Measurements from ENCODE around the gene COL13A1. TPM values are rescaled to one million over a fixed set of nuclear protein-coding genes. Genes with fewer than 3 reads are reported as not detected.

The COL13A1 gene
- total and polyA plus RNA-seq, 12 donors = 0.54 to 7.6 (median 1.9) TPM

DNA sequence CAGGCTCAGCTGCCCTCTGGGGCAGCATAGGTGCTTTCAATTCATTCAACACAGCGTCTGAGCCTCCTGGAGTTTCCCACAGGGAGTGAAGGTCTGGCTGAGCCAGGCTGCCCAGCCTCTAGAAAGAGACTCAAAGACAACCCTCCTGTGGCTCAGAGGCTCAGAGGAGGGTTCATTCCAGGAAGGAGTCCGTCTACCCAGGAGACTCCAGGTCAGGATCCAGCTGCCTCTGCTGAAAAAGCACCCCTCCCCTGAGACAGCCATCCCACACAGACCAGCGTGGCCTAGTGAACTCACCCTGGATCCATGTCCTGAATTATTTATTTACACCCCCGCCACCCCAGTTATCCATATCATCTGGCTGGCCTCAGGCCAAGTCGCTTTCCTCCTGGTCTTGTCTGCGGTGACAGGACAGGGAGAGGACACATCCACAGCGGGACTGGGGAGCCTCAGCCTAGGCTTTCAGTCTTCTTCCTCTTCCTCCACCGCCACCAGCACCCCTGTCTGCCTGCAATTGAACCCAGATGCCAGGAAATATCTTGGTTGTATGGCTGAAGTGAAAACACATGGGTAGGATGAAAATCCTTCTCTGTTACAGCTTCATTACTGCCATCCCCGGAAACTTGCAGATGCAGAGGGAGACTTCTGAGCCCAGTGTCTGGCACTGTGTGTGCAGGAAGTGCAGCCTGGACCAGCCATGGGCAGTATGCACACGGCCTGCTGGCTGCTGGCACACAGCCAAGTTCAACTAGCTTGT is 44.0 kb upstream of the COL13A1 start:
- H3K4me3 ChIP-seq = no peak overlapping the region
- H3K4me1 ChIP-seq (replicated peaks in 1 of 2) = peaks cover 0 to 8% of the 10 kb centered on the region in 2 donors
- 55 to 61% (median 58%) methylated on average over 9 to 10 of the region's 10 CpGs for WGBS, 4 donors
- H3K27me3 ChIP-seq = no peaks in the 10 kb centered on the region
- no peaks in the 10 kb centered on the region for H3K36me3 ChIP-seq (replicated peaks in 1 of 2)
- H3K27ac ChIP-seq = peak overlapping the region in 1 of 5 donors; percentile 20
- intact Hi-C loops (cut with DNase I) = no loop called here
- peak in 6 of 7 donors; percentile 25 to 60 (median 43) for DNase-seq
- TF ChIP-seq, protein P1, sequence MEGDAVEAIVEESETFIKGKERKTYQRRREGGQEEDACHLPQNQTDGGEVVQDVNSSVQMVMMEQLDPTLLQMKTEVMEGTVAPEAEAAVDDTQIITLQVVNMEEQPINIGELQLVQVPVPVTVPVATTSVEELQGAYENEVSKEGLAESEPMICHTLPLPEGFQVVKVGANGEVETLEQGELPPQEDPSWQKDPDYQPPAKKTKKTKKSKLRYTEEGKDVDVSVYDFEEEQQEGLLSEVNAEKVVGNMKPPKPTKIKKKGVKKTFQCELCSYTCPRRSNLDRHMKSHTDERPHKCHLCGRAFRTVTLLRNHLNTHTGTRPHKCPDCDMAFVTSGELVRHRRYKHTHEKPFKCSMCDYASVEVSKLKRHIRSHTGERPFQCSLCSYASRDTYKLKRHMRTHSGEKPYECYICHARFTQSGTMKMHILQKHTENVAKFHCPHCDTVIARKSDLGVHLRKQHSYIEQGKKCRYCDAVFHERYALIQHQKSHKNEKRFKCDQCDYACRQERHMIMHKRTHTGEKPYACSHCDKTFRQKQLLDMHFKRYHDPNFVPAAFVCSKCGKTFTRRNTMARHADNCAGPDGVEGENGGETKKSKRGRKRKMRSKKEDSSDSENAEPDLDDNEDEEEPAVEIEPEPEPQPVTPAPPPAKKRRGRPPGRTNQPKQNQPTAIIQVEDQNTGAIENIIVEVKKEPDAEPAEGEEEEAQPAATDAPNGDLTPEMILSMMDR (IDR thresholded peaks at IDR 0.05) = no peak
- TF ChIP-seq POLR2A (IDR thresholded peaks at IDR 0.05) = no peak
- no peaks in the 10 kb centered on the region for H3K9me3 ChIP-seq (replicated peaks in 1 of 3)

DNA sequence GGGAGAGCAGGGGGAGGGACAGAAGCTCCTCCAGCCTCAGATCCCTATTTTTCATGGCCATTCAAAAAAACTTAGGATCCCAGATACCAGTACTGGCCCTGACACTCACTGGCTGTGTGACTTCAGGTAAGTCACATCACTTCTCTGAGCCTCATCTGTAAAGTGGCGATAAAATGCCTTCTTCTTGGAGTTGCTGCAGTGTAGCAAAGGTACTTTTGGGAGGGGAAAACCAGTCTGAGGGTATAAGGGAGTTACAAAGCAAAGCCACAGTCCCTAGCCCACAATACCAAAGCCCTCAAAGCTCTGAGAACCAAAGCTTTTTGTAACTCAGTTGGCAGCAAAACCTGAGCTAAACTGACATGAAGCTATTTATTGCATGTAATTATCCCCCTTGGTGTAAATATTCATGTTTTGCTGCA is 43.4 kb upstream of the COL13A1 start:
- 87 to 100% (median 90%) methylated on average over 1 of the region's 1 CpG for WGBS, 4 donors
- H3K27ac ChIP-seq = no peak overlapping the region
- H3K36me3 ChIP-seq (replicated peaks in 1 of 2) = no peaks in the 10 kb centered on the region
- TF ChIP-seq, protein P1 (IDR thresholded peaks at IDR 0.05) = no peak
- TF ChIP-seq POLR2A (IDR thresholded peaks at IDR 0.05) = no peak
- H3K9me3 ChIP-seq (replicated peaks in 1 of 3) = no peaks in the 10 kb centered on the region
- no peak for DNase-seq
- H3K4me3 ChIP-seq = no peak overlapping the region
- peaks cover 0 to 8% of the 10 kb centered on the region in 2 donors for H3K4me1 ChIP-seq (replicated peaks in 1 of 2)
- no peaks in the 10 kb centered on the region for H3K27me3 ChIP-seq
- intact Hi-C loops (cut with DNase I) = no loop called here

DNA sequence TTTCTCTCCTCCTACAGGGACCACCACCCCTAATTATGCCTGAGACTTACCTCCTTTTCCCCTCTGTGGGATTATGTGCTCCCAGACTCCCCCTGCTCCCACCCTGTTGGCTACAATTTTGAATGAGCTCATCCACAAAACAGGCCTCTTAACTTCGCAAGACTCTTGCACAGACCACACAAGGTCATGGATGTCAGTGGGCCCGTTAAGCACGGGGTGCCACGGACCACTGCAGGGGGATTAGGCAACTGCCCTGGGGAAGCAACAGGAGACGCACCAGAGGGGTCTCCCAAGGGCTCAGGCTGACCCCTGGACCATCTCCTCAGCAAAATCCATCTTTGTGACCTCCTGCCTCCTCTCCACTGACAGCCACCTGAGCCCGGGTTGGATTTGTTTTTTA is 42.1 kb upstream of the COL13A1 start:
- no peak overlapping the region for H3K27ac ChIP-seq
- H3K36me3 ChIP-seq (replicated peaks in 1 of 2) = no peaks in the 10 kb centered on the region
- DNase-seq = no peak
- H3K4me1 ChIP-seq (replicated peaks in 1 of 2) = peaks cover 0 to 8% of the 10 kb centered on the region in 2 donors
- no peaks in the 10 kb centered on the region for H3K27me3 ChIP-seq
- no peak for TF ChIP-seq POLR2A (IDR thresholded peaks at IDR 0.05)
- H3K4me3 ChIP-seq = no peak overlapping the region
- H3K9me3 ChIP-seq (replicated peaks in 1 of 3) = no peaks in the 10 kb centered on the region
- intact Hi-C loops (cut with DNase I) = no loop called here
- 77 to 83% (median 77%) methylated on average over 5 to 6 of the region's 6 CpGs for WGBS, 4 donors

DNA sequence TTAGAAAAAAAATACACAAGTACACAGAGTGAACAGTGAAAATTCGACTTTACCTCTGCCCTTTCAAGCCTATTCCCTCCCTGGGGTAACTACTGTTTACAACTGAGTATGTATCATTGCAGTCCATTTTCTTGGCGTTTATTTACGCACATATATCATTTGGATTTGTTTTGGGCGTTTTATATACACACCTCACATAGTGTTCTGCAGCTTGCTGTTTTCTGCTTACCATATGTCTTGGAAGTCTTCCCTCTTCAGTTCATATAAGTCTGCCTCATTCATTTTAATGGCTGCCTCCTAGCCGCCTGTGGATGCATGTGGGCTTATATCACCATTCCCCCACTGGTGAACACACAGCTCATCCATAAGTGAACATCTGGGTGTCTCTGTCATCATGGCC is 41.6 kb upstream of the COL13A1 start:
- 72 to 87% (median 76%) methylated on average over 5 of the region's 5 CpGs for WGBS, 4 donors
- H3K36me3 ChIP-seq (replicated peaks in 1 of 2) = no peaks in the 10 kb centered on the region
- TF ChIP-seq, protein P1 (IDR thresholded peaks at IDR 0.05) = no peak
- no peaks in the 10 kb centered on the region for H3K9me3 ChIP-seq (replicated peaks in 1 of 3)
- H3K4me1 ChIP-seq (replicated peaks in 1 of 2) = peaks cover 0 to 8% of the 10 kb centered on the region in 2 donors
- DNase-seq = no peak
- no peak overlapping the region for H3K4me3 ChIP-seq
- no peak overlapping the region for H3K27ac ChIP-seq
- intact Hi-C loops (cut with DNase I) = no loop called here
- H3K27me3 ChIP-seq = no peaks in the 10 kb centered on the region

DNA sequence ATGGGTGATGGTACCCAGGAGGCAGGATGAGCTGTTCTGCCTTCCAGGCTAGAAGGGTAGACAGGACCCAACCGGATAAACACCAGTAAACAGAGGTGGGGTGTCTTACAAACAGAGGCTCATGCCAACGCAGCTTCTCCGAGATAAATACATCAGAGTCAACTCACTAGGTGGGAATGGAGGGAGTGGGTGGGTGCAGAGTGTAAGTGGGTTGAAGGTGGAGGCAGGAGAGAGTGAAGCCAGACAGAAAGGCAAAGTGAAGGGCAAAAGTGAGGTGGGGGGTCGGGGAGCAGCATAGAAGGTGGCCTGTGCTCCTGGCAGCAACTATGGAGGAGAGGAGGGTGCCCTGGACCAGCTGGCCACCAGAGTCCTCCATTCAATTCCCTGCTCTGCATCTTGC is 40.4 kb upstream of the COL13A1 start:
- Histone ChIP-seq H3K4me3 (no peak overlapping the region), H3K27ac (no peak overlapping the region), H3K4me1 (replicated peaks in 1 of 2) (peaks cover 0 to 8% of the 10 kb centered on the region in 2 donors), H3K9me3 (replicated peaks in 1 of 3) (no peaks in the 10 kb centered on the region), H3K27me3 (no peaks in the 10 kb centered on the region), H3K36me3 (replicated peaks in 1 of 2) (no peaks in the 10 kb centered on the region)
- DNase-seq = no peak
- 73 to 86% (median 78%) methylated on average over 4 of the region's 4 CpGs for whole genome bisulfite sequencing, 4 donors
- no peak for TF ChIP-seq POLR2A (IDR thresholded peaks at IDR 0.05)
- TF ChIP-seq, protein P1 (IDR thresholded peaks at IDR 0.05) = no peak
- intact Hi-C loops (cut with DNase I) = no loop called here

Measured in adrenal gland (tissue), 12 donors.